Fibroblast of mammary gland (primary cell): ENCODE measurements around the gene SUMO3.

ENCODE experiments used
- DNase-seq: peaks from one replicate; pipeline ENCODE4 v3.0.0-alpha.2; 2010; ENCODE audit warnings: low read depth
- H3K4me3 ChIP-seq: 2 replicates; pipeline ENCODE4 v1.5.1; 2011; ENCODE audit warnings: low read depth, mild to moderate bottlenecking, low read length, moderate library complexity; ENCODE audit not compliant: control insufficient read depth
- TF ChIP-seq, protein P1 (sequence below): conservative IDR thresholded peaks from 2 replicates; pipeline ENCODE4 v1.5.1; 2011; ENCODE audit warnings: low read depth, low read length, inconsistent platforms; ENCODE audit not compliant: control insufficient read depth, insufficient read depth

SUMO3 gene

DNA sequence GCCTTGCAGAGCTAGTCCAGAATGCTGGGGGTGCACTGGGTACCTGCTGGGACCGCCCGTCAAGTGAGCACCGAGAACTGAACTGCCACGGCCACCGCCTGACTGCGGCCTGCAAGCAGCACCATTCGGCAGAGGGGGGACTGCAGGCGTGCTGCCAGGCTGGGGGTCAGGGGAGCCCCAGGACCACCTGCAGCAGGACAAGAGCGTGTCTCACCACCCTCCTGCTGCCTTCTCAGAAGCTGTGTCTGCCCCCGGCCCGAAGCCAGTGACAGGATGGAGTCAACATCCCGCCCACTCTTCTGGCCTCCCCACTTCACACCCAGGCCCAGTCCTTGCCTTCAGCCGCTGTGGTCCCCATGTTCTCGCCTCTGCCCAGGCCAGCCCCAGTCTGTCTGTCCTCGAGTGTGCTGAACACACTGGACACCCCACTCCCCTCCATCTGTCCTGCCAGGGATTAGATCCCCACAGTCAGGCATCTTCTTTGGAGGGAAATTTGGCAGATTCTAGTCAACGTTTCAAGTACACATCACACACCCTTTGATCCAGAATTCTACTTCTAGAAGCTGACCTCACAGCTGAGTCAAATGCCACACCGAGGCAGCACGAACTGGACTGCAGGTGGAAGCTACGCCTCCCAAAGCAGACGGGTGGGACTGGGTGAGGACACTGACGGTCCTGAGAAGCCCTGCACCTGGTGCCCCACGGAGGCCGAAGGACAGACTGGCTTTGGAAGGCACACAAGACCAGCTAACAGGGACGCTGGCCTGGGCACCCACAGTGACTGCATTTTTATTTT is 29.6 kb upstream of the SUMO3 start:
- no peak overlapping the region for H3K4me3 ChIP-seq
- TF ChIP-seq, protein P1, sequence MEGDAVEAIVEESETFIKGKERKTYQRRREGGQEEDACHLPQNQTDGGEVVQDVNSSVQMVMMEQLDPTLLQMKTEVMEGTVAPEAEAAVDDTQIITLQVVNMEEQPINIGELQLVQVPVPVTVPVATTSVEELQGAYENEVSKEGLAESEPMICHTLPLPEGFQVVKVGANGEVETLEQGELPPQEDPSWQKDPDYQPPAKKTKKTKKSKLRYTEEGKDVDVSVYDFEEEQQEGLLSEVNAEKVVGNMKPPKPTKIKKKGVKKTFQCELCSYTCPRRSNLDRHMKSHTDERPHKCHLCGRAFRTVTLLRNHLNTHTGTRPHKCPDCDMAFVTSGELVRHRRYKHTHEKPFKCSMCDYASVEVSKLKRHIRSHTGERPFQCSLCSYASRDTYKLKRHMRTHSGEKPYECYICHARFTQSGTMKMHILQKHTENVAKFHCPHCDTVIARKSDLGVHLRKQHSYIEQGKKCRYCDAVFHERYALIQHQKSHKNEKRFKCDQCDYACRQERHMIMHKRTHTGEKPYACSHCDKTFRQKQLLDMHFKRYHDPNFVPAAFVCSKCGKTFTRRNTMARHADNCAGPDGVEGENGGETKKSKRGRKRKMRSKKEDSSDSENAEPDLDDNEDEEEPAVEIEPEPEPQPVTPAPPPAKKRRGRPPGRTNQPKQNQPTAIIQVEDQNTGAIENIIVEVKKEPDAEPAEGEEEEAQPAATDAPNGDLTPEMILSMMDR: no peak

DNA sequence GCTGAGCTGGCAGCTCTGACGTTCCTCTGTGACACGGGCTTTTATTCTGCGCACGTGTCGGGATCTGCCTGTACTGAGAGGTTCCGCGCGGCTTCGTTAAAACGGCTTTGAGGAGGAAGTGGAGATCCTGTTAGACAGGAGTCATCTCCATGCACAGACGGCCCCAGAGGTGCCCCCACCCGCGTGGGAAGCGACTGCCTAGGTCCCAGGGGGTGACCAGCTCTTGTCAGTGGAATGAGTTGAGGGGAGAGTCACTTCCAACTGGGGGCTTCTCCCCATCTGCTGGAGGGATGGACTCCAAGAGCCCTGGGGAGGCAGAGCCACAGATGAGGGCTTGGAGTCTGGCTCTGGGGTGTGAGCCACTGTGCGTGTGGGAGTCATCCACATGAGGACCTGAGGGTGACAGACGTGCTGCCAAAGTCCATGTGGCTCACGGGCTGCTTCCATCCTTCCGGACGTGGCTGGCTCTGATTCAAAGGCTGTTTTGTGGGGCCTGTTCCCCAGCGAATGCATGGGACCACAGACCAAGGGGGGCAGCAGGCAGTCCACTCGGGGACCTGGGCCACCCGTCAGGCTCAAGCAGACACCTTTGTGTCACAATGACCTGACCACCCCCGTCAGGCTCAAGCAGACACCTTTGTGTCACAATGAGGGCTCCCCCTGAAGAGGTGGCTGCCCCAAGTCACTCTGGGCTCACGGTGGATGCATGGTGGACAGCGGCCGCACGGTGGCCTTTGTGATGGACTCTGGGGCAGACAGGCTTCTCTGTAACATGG is 28.8 kb upstream of the SUMO3 start:
- TF ChIP-seq, protein P1: no peak
- H3K4me3 ChIP-seq: no peak overlapping the region
- DNase-seq: peak; percentile 72

More for the DNA sequence above, 29.6 kb upstream of the SUMO3 start:
- no peak for DNase-seq

DNA sequence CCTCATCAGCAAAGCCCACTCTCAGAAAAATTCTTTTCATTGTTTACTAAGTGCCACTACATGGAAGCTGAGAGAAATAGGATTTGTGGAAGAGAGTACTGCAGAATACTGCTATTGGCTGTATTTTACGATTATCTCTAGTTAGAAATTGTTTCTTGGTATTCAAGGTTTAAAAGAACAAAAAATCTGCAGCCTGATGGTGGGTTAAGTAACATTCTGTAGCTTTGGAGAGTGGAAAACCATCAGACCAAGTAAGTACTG is 28.3 kb upstream of the SUMO3 start:
- DNase-seq: no peak
- peak overlapping the region; percentile 29 for H3K4me3 ChIP-seq
- TF ChIP-seq, protein P1: no peak

DNA sequence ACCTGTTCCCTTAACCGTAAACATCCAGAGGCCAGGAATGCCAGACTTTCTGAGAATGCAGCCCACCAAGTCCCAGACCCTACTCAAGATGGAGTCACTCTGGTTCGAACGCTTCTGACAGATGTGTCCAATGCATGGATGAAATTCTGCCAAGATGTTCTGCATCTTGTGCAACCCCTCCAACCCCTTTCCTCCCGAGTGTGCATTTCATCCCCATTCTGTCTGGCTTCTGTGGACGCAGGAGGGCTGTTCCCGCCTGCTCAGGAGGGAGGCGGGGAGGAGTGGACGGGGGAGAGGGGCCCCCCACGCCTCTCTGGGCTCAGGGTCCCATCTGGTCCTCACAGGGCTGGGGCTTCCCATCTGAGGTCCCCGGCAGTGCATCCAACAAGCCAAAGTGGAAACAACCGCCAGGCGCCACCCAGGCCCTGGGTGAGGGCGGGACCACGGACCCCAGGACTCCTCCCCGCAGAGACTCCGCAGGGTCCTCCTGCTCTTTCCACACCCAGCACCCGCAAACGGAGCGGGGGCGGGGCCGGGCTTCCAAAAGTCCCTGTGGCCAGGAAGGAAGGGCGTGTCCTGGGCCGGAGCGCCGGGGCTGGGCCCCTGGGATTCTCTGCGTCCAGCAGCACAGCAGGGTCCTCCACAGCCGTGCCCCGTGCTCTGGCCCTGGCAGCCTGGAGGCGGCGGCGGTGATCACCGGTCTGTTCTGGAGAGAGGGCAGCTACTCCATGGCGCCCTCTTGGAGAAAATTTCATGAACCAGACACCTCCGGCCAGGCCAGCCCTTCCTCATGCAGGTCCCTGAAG is 27.8 kb upstream of the SUMO3 start:
- TF ChIP-seq, protein P1: peak; percentile 34
- DNase-seq: peak; percentile 49
- H3K4me3 ChIP-seq: peak overlapping the region; percentile 29

DNA sequence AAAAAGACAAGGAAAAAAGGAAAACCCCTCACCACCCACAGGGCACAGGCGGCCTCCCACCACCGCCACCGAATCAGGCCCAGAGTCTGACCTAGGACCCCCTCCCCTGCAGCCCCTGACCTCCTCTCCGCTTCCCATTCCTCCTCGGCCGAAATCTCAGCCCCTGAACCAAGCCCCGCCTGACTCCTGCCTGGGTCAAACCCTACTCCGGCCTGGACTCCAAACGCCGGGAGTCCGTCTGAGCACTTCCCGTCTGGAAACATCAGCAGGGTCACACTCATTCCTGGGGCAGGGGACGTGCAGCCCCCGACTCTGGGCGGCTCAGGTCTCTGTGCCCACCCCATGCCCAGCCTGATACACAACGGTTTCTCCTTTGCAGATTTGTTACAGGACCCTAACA is 26.4 kb upstream of the SUMO3 start:
- TF ChIP-seq, protein P1: no peak
- no peak overlapping the region for H3K4me3 ChIP-seq
- no peak for DNase-seq

DNA sequence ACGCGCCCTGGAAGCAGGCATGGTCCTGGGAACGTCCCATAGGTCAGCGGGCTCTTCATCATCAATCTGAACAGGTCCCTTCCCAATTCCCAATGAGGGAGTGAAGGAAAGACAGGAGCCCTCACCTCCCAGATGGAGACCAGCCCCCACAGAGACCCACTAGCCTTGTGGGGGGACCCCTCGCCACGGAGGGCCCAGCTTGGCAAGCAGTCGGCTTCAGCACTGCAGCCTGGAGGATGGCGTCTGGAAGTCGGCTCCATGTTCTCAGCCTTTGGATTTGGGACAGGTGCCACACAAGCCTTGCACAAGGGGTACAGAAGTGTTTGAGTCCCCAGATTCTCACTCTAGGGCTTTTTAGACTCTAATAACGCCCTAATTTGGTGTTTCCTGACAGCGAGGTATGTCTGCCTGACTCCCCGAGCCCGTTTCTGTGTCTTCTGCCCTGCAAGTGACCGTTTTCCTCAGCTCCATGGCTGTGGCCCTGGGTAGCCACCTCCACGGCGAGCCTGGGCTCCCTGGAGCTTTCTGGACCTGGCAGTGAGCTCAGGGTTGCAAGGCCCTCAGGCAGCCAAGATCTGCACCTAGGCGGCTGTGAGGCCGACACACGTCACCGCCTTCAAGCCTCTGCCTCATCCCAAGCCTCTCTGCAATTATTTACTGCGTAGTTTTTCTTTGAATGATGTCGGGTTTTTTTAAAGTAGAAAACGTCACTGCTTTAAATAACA is 25.0 kb upstream of the SUMO3 start:
- H3K4me3 ChIP-seq: no peak overlapping the region
- DNase-seq: no peak
- TF ChIP-seq, protein P1: no peak
